Measurements from ENCODE around the gene FBXO22.
"Not testable (repeated sequence)": the region's sequence is repeated elsewhere in the genome, so short reads cannot be mapped to it uniquely, and the experiment has no call there.

Gene FBXO22

GRCh38 chr15:75910355-75910754 lies 6.7 kb downstream of the FBXO22 start:
- H3K4me3 ChIP-seq (ENCODE audit: low read depth in 1 of 5, low read length in 5 of 5); H3K9me3 ChIP-seq (ENCODE audit: control insufficient read depth in 5 of 5, low read length in 5 of 5); H3K4me1 ChIP-seq (ENCODE audit: control insufficient read depth in 5 of 5, insufficient read depth in 5 of 5, low read length in 5 of 5); H3K27me3 ChIP-seq (ENCODE audit: control insufficient read depth in 5 of 5, insufficient read depth in 4 of 5, low read length in 5 of 5); H3K9ac ChIP-seq (ENCODE audit: low read length in 5 of 5); H3K27ac ChIP-seq (ENCODE audit: low read depth, low read length): not testable (repeated sequence)
- H3K36me3 ChIP-seq (ENCODE audit: control insufficient read depth in 5 of 5, insufficient read depth in 5 of 5, low read length in 5 of 5) = peaks cover 10 to 26% (median 14%) of the 10 kb centered on the region in 5 donors

- Histone ChIP-seq H3K9me3 (ENCODE audit: control insufficient read depth in 5 of 5, low read length in 5 of 5) (no peaks in the 10 kb centered on the region), H3K4me1 (ENCODE audit: control insufficient read depth in 5 of 5, insufficient read depth in 5 of 5, low read length in 5 of 5) (peaks cover 0 to 1% (median 1%) of the 10 kb centered on the region in 5 donors), H3K9ac (ENCODE audit: low read length in 5 of 5) (no peak overlapping the region), H3K36me3 (ENCODE audit: control insufficient read depth in 5 of 5, insufficient read depth in 5 of 5, low read length in 5 of 5) (peaks cover 23 to 43% (median 29%) of the 10 kb centered on the region in 5 donors), H3K27me3 (ENCODE audit: control insufficient read depth in 5 of 5, insufficient read depth in 4 of 5, low read length in 5 of 5) (no peaks in the 10 kb centered on the region), H3K4me3 (ENCODE audit: low read depth in 1 of 5, low read length in 5 of 5) (no peak overlapping the region), H3K27ac (ENCODE audit: low read depth, low read length) (no peak overlapping the region)
Measured at GRCh38 chr15:75916978-75917377, 13.3 kb downstream of the FBXO22 start.

GRCh38 chr15:75918135-75918534 lies 14.5 kb downstream of the FBXO22 start:
- Histone ChIP-seq H3K9ac (ENCODE audit: low read length in 5 of 5) (no peak overlapping the region), H3K4me1 (ENCODE audit: control insufficient read depth in 5 of 5, insufficient read depth in 5 of 5, low read length in 5 of 5) (peaks cover 6 to 11% (median 9%) of the 10 kb centered on the region in 5 donors), H3K36me3 (ENCODE audit: control insufficient read depth in 5 of 5, insufficient read depth in 5 of 5, low read length in 5 of 5) (peaks cover 23 to 42% (median 26%) of the 10 kb centered on the region in 5 donors), H3K9me3 (ENCODE audit: control insufficient read depth in 5 of 5, low read length in 5 of 5) (no peaks in the 10 kb centered on the region), H3K27me3 (ENCODE audit: control insufficient read depth in 5 of 5, insufficient read depth in 4 of 5, low read length in 5 of 5) (no peaks in the 10 kb centered on the region), H3K27ac (ENCODE audit: low read depth, low read length) (no peak overlapping the region), H3K4me3 (ENCODE audit: low read depth in 1 of 5, low read length in 5 of 5) (no peak overlapping the region)

GRCh38 chr15:75920079-75920478 lies 16.4 kb downstream of the FBXO22 start:
- no peak overlapping the region for H3K27ac ChIP-seq (ENCODE audit: low read depth, low read length)
- H3K9ac ChIP-seq (ENCODE audit: low read length in 5 of 5) = no peak overlapping the region
- H3K4me1 ChIP-seq (ENCODE audit: control insufficient read depth in 5 of 5, insufficient read depth in 5 of 5, low read length in 5 of 5) = peaks cover 6 to 11% (median 9%) of the 10 kb centered on the region in 5 donors
- no peaks in the 10 kb centered on the region for H3K27me3 ChIP-seq (ENCODE audit: control insufficient read depth in 5 of 5, insufficient read depth in 4 of 5, low read length in 5 of 5)
- H3K36me3 ChIP-seq (ENCODE audit: control insufficient read depth in 5 of 5, insufficient read depth in 5 of 5, low read length in 5 of 5) = peaks cover 10 to 25% (median 20%) of the 10 kb centered on the region in 5 donors
- no peak overlapping the region for H3K4me3 ChIP-seq (ENCODE audit: low read depth in 1 of 5, low read length in 5 of 5)
- H3K9me3 ChIP-seq (ENCODE audit: control insufficient read depth in 5 of 5, low read length in 5 of 5) = no peaks in the 10 kb centered on the region

GRCh38 chr15:75921732-75922703 lies 18.3 kb downstream of the FBXO22 start:
- Histone ChIP-seq H3K27ac (ENCODE audit: low read depth, low read length) (no peak overlapping the region), H3K36me3 (ENCODE audit: control insufficient read depth in 5 of 5, insufficient read depth in 5 of 5, low read length in 5 of 5) (peaks cover 9 to 20% (median 19%) of the 10 kb centered on the region in 5 donors), H3K9ac (ENCODE audit: low read length in 5 of 5) (no peak overlapping the region), H3K4me1 (ENCODE audit: control insufficient read depth in 5 of 5, insufficient read depth in 5 of 5, low read length in 5 of 5) (peaks cover 6 to 13% (median 9%) of the 10 kb centered on the region in 5 donors), H3K4me3 (ENCODE audit: low read depth in 1 of 5, low read length in 5 of 5) (no peak overlapping the region), H3K9me3 (ENCODE audit: control insufficient read depth in 5 of 5, low read length in 5 of 5) (no peaks in the 10 kb centered on the region), H3K27me3 (ENCODE audit: control insufficient read depth in 5 of 5, insufficient read depth in 4 of 5, low read length in 5 of 5) (no peaks in the 10 kb centered on the region)

GRCh38 chr15:75923756-75924155 lies 20.1 kb downstream of the FBXO22 start:
- Histone ChIP-seq H3K9me3 (ENCODE audit: control insufficient read depth in 5 of 5, low read length in 5 of 5) (no peaks in the 10 kb centered on the region), H3K27me3 (ENCODE audit: control insufficient read depth in 5 of 5, insufficient read depth in 4 of 5, low read length in 5 of 5) (no peaks in the 10 kb centered on the region), H3K36me3 (ENCODE audit: control insufficient read depth in 5 of 5, insufficient read depth in 5 of 5, low read length in 5 of 5) (peaks cover 4 to 16% (median 10%) of the 10 kb centered on the region in 5 donors), H3K4me1 (ENCODE audit: control insufficient read depth in 5 of 5, insufficient read depth in 5 of 5, low read length in 5 of 5) (peaks cover 6 to 13% (median 9%) of the 10 kb centered on the region in 5 donors), H3K4me3 (ENCODE audit: low read depth in 1 of 5, low read length in 5 of 5) (no peak overlapping the region), H3K9ac (ENCODE audit: low read length in 5 of 5) (no peak overlapping the region), H3K27ac (ENCODE audit: low read depth, low read length) (no peak overlapping the region)

GRCh38 chr15:75924576-75924975 lies 20.9 kb downstream of the FBXO22 start:
- Histone ChIP-seq H3K4me1 (ENCODE audit: control insufficient read depth in 5 of 5, insufficient read depth in 5 of 5, low read length in 5 of 5) (peaks cover 6 to 13% (median 9%) of the 10 kb centered on the region in 5 donors), H3K27me3 (ENCODE audit: control insufficient read depth in 5 of 5, insufficient read depth in 4 of 5, low read length in 5 of 5) (no peaks in the 10 kb centered on the region), H3K4me3 (ENCODE audit: low read depth in 1 of 5, low read length in 5 of 5) (no peak overlapping the region), H3K36me3 (ENCODE audit: control insufficient read depth in 5 of 5, insufficient read depth in 5 of 5, low read length in 5 of 5) (peaks cover 4 to 15% (median 6%) of the 10 kb centered on the region in 5 donors), H3K9ac (ENCODE audit: low read length in 5 of 5) (no peak overlapping the region), H3K27ac (ENCODE audit: low read depth, low read length) (no peak overlapping the region), H3K9me3 (ENCODE audit: control insufficient read depth in 5 of 5, low read length in 5 of 5) (no peaks in the 10 kb centered on the region)

GRCh38 chr15:75925440-75925839 lies 21.8 kb downstream of the FBXO22 start:
- H3K4me3 ChIP-seq (ENCODE audit: low read depth in 1 of 5, low read length in 5 of 5) = no peak overlapping the region
- no peaks in the 10 kb centered on the region for H3K9me3 ChIP-seq (ENCODE audit: control insufficient read depth in 5 of 5, low read length in 5 of 5)
- H3K27me3 ChIP-seq (ENCODE audit: control insufficient read depth in 5 of 5, insufficient read depth in 4 of 5, low read length in 5 of 5) = no peaks in the 10 kb centered on the region
- peaks cover 6 to 16% (median 12%) of the 10 kb centered on the region in 5 donors for H3K36me3 ChIP-seq (ENCODE audit: control insufficient read depth in 5 of 5, insufficient read depth in 5 of 5, low read length in 5 of 5)
- no peak overlapping the region for H3K9ac ChIP-seq (ENCODE audit: low read length in 5 of 5)
- no peak overlapping the region for H3K27ac ChIP-seq (ENCODE audit: low read depth, low read length)
- peaks cover 6 to 13% (median 9%) of the 10 kb centered on the region in 5 donors for H3K4me1 ChIP-seq (ENCODE audit: control insufficient read depth in 5 of 5, insufficient read depth in 5 of 5, low read length in 5 of 5)

GRCh38 chr15:75926931-75927330 lies 23.3 kb downstream of the FBXO22 start:
- Histone ChIP-seq H3K9ac (ENCODE audit: low read length in 5 of 5) (no peak overlapping the region), H3K27me3 (ENCODE audit: control insufficient read depth in 5 of 5, insufficient read depth in 4 of 5, low read length in 5 of 5) (no peaks in the 10 kb centered on the region), H3K4me1 (ENCODE audit: control insufficient read depth in 5 of 5, insufficient read depth in 5 of 5, low read length in 5 of 5) (peaks cover 5 to 12% (median 9%) of the 10 kb centered on the region in 5 donors), H3K9me3 (ENCODE audit: control insufficient read depth in 5 of 5, low read length in 5 of 5) (no peaks in the 10 kb centered on the region), H3K4me3 (ENCODE audit: low read depth in 1 of 5, low read length in 5 of 5) (no peak overlapping the region), H3K36me3 (ENCODE audit: control insufficient read depth in 5 of 5, insufficient read depth in 5 of 5, low read length in 5 of 5) (peaks cover 13 to 24% (median 16%) of the 10 kb centered on the region in 5 donors), H3K27ac (ENCODE audit: low read depth, low read length) (no peak overlapping the region)

GRCh38 chr15:75927601-75928000 lies 23.9 kb downstream of the FBXO22 start:
- Histone ChIP-seq H3K4me1 (ENCODE audit: control insufficient read depth in 5 of 5, insufficient read depth in 5 of 5, low read length in 5 of 5) (peaks cover under 1 to 5% (median 2%) of the 10 kb centered on the region in 5 donors), H3K9ac (ENCODE audit: low read length in 5 of 5) (no peak overlapping the region), H3K27ac (ENCODE audit: low read depth, low read length) (no peak overlapping the region), H3K27me3 (ENCODE audit: control insufficient read depth in 5 of 5, insufficient read depth in 4 of 5, low read length in 5 of 5) (no peaks in the 10 kb centered on the region), H3K4me3 (ENCODE audit: low read depth in 1 of 5, low read length in 5 of 5) (no peak overlapping the region), H3K36me3 (ENCODE audit: control insufficient read depth in 5 of 5, insufficient read depth in 5 of 5, low read length in 5 of 5) (peaks cover 14 to 25% (median 20%) of the 10 kb centered on the region in 5 donors), H3K9me3 (ENCODE audit: control insufficient read depth in 5 of 5, low read length in 5 of 5) (no peaks in the 10 kb centered on the region)
